ENCODE results near the gene MYH14.

- no peak for TF ChIP-seq CTCF (conservative IDR thresholded peaks at IDR 0.05 in 1 of 2, IDR thresholded peaks at IDR 0.05 in 1 of 2; ENCODE audit: low read depth in 1 of 2, low read length in 2 of 2)
- TF ChIP-seq EZH2 (IDR thresholded peaks at IDR 0.05; ENCODE audit: low read length, missing control alignments) = no peak
These were observed 5.7 kb downstream of the MYH14 start for GRCh38 chr19:50209131-50209530.
